Central memory CD8-positive, alpha-beta T cell (primary cell): Measurements from ENCODE around the gene OR2AJ1.
A peak's percentile ranks its signal among the peaks of the same experiment; 100 is the strongest.

ENCODE experiments used
- ATAC-seq: fragments of 150-1000 bp; cut with Tn5 transposase; replicated peaks from 2 replicates; pipeline ENCODE4 v1.10.0; 2022; ENCODE audit warnings: mild to moderate bottlenecking, moderate FRiP score, moderate number of reproducible peaks; ENCODE audit not compliant: poor library complexity, severe bottlenecking; ENCODE audit errors: extremely low read depth
- DNase-seq, 2 donors: peaks; one replicate each; pipeline ENCODE4 v3.0.0; 2021; ENCODE audit warnings: low spot score in 2 of 2
- H3K27ac Mint-ChIP-seq: one replicate; pipeline ENCODE4 v1.8.0; 2022; ENCODE audit warnings: low read depth, mild to moderate bottlenecking, moderate library complexity, mixed read lengths
- H3K27me3 Mint-ChIP-seq: one replicate; pipeline ENCODE4 v1.8.0; 2022; ENCODE audit warnings: mixed read lengths
- H3K36me3 Mint-ChIP-seq: one replicate; pipeline ENCODE4 v1.8.0; 2022; ENCODE audit warnings: mild to moderate bottlenecking, moderate library complexity, mixed read lengths; ENCODE audit not compliant: insufficient read depth
- H3K4me1 Mint-ChIP-seq: one replicate; pipeline ENCODE4 v1.8.0; 2022; ENCODE audit warnings: mixed read lengths
- H3K4me3 Mint-ChIP-seq: one replicate; pipeline ENCODE4 v1.8.0; 2022; ENCODE audit warnings: mild to moderate bottlenecking, moderate library complexity, mixed read lengths
- H3K9me3 Mint-ChIP-seq: one replicate; pipeline ENCODE4 v1.8.0; 2022; ENCODE audit warnings: mixed read lengths

Gene OR2AJ1

GRCh38 chr1:247924868-247925267 is at the start of gene OR2AJ1:
OR2AJ1 (plus strand) TSS chr1:247924889; CDS start chr1:247933769, 8,880 bp downstream.
- Mint-ChIP-seq H3K9me3 (no peaks in the 10 kb centered on the region), H3K36me3 (peaks cover 1% of the 10 kb centered on the region), H3K4me3 (no peak within 1 kb of the TSS), H3K27me3 (no peaks in the 10 kb centered on the region), H3K4me1 (no peaks in the 10 kb centered on the region), H3K27ac (no peak within 1 kb of the TSS)
- DNase-seq (no peak), ATAC-seq (no peak)

GRCh38 chr1:247883346-247883745 is 41.3 kb upstream of the OR2AJ1 start:
- no peaks in the 10 kb centered on the region for H3K36me3 Mint-ChIP-seq
- no peak for ATAC-seq
- H3K27me3 Mint-ChIP-seq, result no peaks in the 10 kb centered on the region
- H3K4me3 Mint-ChIP-seq, result no peak overlapping the region
- no peak overlapping the region for H3K27ac Mint-ChIP-seq
- no peak for DNase-seq
- H3K9me3 Mint-ChIP-seq, result no peaks in the 10 kb centered on the region
- no peaks in the 10 kb centered on the region for H3K4me1 Mint-ChIP-seq

GRCh38 chr1:247884797-247885413 is 39.8 kb upstream of the OR2AJ1 start:
- no peak for ATAC-seq
- DNase-seq, result no peak
- no peaks in the 10 kb centered on the region for H3K27me3 Mint-ChIP-seq
- H3K4me1 Mint-ChIP-seq, result no peaks in the 10 kb centered on the region
- H3K27ac Mint-ChIP-seq, result no peak overlapping the region
- H3K9me3 Mint-ChIP-seq, result no peaks in the 10 kb centered on the region
- H3K4me3 Mint-ChIP-seq, result no peak overlapping the region
- no peaks in the 10 kb centered on the region for H3K36me3 Mint-ChIP-seq

- peaks cover 14% of the 10 kb centered on the region for H3K27me3 Mint-ChIP-seq
- peaks cover 17% of the 10 kb centered on the region for H3K9me3 Mint-ChIP-seq
- DNase-seq, result no peak
- no peaks in the 10 kb centered on the region for H3K4me1 Mint-ChIP-seq
- H3K36me3 Mint-ChIP-seq, result peaks cover 1% of the 10 kb centered on the region
- no peak within 1 kb of the TSS for H3K27ac Mint-ChIP-seq
- no peak within 1 kb of the TSS for H3K4me3 Mint-ChIP-seq
- no peak for ATAC-seq
Measured at GRCh38 chr1:247895163-247895637, 29.5 kb upstream of the OR2AJ1 start, which contains the start of gene OR2W3. OR2W3 (plus strand) TSS chr1:247895587; CDS start chr1:247895587, 0 bp downstream.

- Mint-ChIP-seq H3K4me1 (no peaks in the 10 kb centered on the region), H3K9me3 (peaks cover 17% of the 10 kb centered on the region), H3K4me3 (no peak overlapping the region), H3K27me3 (peaks cover 14% of the 10 kb centered on the region), H3K27ac (no peak overlapping the region), H3K36me3 (peaks cover 1% of the 10 kb centered on the region)
- ATAC-seq (no peak), DNase-seq (no peak)
Measured at GRCh38 chr1:247895976-247896375, 28.7 kb upstream of the OR2AJ1 start.

GRCh38 chr1:247904122-247904521 is 20.6 kb upstream of the OR2AJ1 start:
- ATAC-seq, result no peak
- Mint-ChIP-seq H3K27me3 (no peaks in the 10 kb centered on the region), H3K36me3 (peaks cover 4% of the 10 kb centered on the region), H3K4me1 (peaks cover 25% of the 10 kb centered on the region), H3K27ac (peak overlapping the region; percentile 7), H3K9me3 (peaks cover 6% of the 10 kb centered on the region), H3K4me3 (no peak overlapping the region)
- no peak for DNase-seq

GRCh38 chr1:247905181-247905580 is 19.5 kb upstream of the OR2AJ1 start:
- no peaks in the 10 kb centered on the region for H3K27me3 Mint-ChIP-seq
- ATAC-seq (no peak), DNase-seq (no peak)
- no peak overlapping the region for H3K27ac Mint-ChIP-seq
- H3K4me3 Mint-ChIP-seq, result peak overlapping the region; percentile 23
- H3K4me1 Mint-ChIP-seq, result peaks cover 25% of the 10 kb centered on the region
- H3K9me3 Mint-ChIP-seq, result peaks cover 6% of the 10 kb centered on the region
- peaks cover 3% of the 10 kb centered on the region for H3K36me3 Mint-ChIP-seq

GRCh38 chr1:247905910-247906503 is 18.7 kb upstream of the OR2AJ1 start:
- no peak for ATAC-seq

GRCh38 chr1:247906504-247907047 is 18.1 kb upstream of the OR2AJ1 start:
- peaks cover 25% of the 10 kb centered on the region for H3K4me1 Mint-ChIP-seq
- DNase-seq, result no peak
- no peaks in the 10 kb centered on the region for H3K27me3 Mint-ChIP-seq
- H3K36me3 Mint-ChIP-seq, result peaks cover 3% of the 10 kb centered on the region
- peaks cover 6% of the 10 kb centered on the region for H3K9me3 Mint-ChIP-seq
- peak overlapping the region; percentile 86 for H3K4me3 Mint-ChIP-seq
- H3K27ac Mint-ChIP-seq, result peak overlapping the region; percentile 99
- no peak for ATAC-seq

More at GRCh38 chr1:247905910-247906503, 18.7 kb upstream of the OR2AJ1 start:
- peak overlapping the region; percentile 99 for H3K27ac Mint-ChIP-seq
- no peaks in the 10 kb centered on the region for H3K27me3 Mint-ChIP-seq
- peaks cover 6% of the 10 kb centered on the region for H3K9me3 Mint-ChIP-seq
- H3K4me1 Mint-ChIP-seq, result peaks cover 25% of the 10 kb centered on the region
- no peak for DNase-seq
- peaks cover 3% of the 10 kb centered on the region for H3K36me3 Mint-ChIP-seq
- H3K4me3 Mint-ChIP-seq, result peak overlapping the region; percentile 86

- DNase-seq (no peak), ATAC-seq (no peak)
- Mint-ChIP-seq H3K4me1 (peaks cover 25% of the 10 kb centered on the region), H3K9me3 (peaks cover 6% of the 10 kb centered on the region), H3K36me3 (peaks cover 3% of the 10 kb centered on the region), H3K27me3 (peaks cover 12% of the 10 kb centered on the region), H3K4me3 (no peak overlapping the region), H3K27ac (no peak overlapping the region)
Measured at GRCh38 chr1:247908766-247909165, 15.9 kb upstream of the OR2AJ1 start.

- Mint-ChIP-seq H3K4me3 (no peak overlapping the region), H3K4me1 (no peaks in the 10 kb centered on the region), H3K27ac (no peak overlapping the region), H3K36me3 (no peaks in the 10 kb centered on the region), H3K9me3 (no peaks in the 10 kb centered on the region), H3K27me3 (peaks cover 20% of the 10 kb centered on the region)
- DNase-seq, result no peak
- ATAC-seq, result no peak
Measured at GRCh38 chr1:247913786-247914185, 10.9 kb upstream of the OR2AJ1 start.

- Mint-ChIP-seq H3K36me3 (no peaks in the 10 kb centered on the region), H3K9me3 (no peaks in the 10 kb centered on the region), H3K27me3 (peaks cover 20% of the 10 kb centered on the region), H3K4me1 (no peaks in the 10 kb centered on the region), H3K4me3 (no peak overlapping the region), H3K27ac (no peak overlapping the region)
- no peak for DNase-seq
- no peak for ATAC-seq
Measured at GRCh38 chr1:247914941-247915662, 9.6 kb upstream of the OR2AJ1 start.
